SK-N-SH (cell line): ENCODE results near the gene ZBTB33. TPM values are rescaled to one million over a fixed set of nuclear protein-coding genes. Genes with fewer than 3 reads are reported as not detected.

Source experiments
- CTCF ChIA-PET: fragments of 300-600, 350-600 bp; formaldehyde crosslinking; extraction: SDS; loops from one replicate; lab custom pipeline; 2021; lab: Yijun Ruan, JAX
- POLR2A ChIA-PET: fragments of 350-600 bp; sonication (Branson Sonifier 250); formaldehyde crosslinking; extraction: SDS; loops from one replicate; lab custom pipeline; 2020; ENCODE audit warnings: antibody characterized with exemption, inconsistent platforms; lab: Yijun Ruan, JAX
- DNase-seq: peaks from one replicate; pipeline ENCODE4 v3.0.0; 2012
- H2AFZ ChIP-seq: fragments of 200-600 bp; sonication (generic); 2 replicates; pipeline ENCODE4 v1.8.1; 2016; ENCODE audit warnings: antibody characterized with exemption, mild to moderate bottlenecking, low read depth
- H3F3A ChIP-seq: fragments of 200-600 bp; sonication (generic); replicated peaks from 2 replicates; pipeline ENCODE3; 2016; ENCODE audit warnings: antibody characterized with exemption, mild to moderate bottlenecking; ENCODE audit not compliant: insufficient read depth
- H3K27ac ChIP-seq, 2 experiments: fragments of 200-500 bp in 1 of 2; fragments of 200-600 bp in 1 of 2; sonication (Bioruptor generic) in 1 of 2; sonication (generic), shearing (Covaris generic) in 1 of 2; 2 replicates each; pipeline versions ENCODE4 v1.5.1 to v1.6.1; 2014 to 2016; ENCODE audit warnings: low read depth in 2 of 2, inconsistent platforms in 1 of 2, low read length in 1 of 2, mild to moderate bottlenecking in 1 of 2, mixed read lengths in 1 of 2
- H3K27me3 ChIP-seq: fragments of 200-600 bp; sonication (generic), shearing (Covaris generic); 2 replicates; pipeline ENCODE4 v1.6.1; 2016; ENCODE audit warnings: mixed run types; ENCODE audit not compliant: insufficient read depth
- H3K36me3 ChIP-seq, 2 experiments: fragments of 200-500 bp in 1 of 2; fragments of 200-600 bp in 1 of 2; sonication (Bioruptor generic) in 1 of 2; sonication (generic) in 1 of 2; replicated peaks in 1 of 2; 2 replicates each; pipeline versions ENCODE3 to v1.5.1; 2014 to 2016; ENCODE audit warnings: low read length in 1 of 2, mild to moderate bottlenecking in 1 of 2; ENCODE audit not compliant: insufficient read depth in 2 of 2, control insufficient read depth in 1 of 2
- H3K4me1 ChIP-seq, 2 experiments: fragments of 200-500 bp in 1 of 2; fragments of 200-600 bp in 1 of 2; sonication (Bioruptor generic) in 1 of 2; sonication (generic), shearing (Covaris generic) in 1 of 2; 2 replicates each; pipeline versions ENCODE4 v1.5.1 to v1.6.1; 2014 to 2016; ENCODE audit warnings: low read depth in 1 of 2, low read length in 1 of 2, mixed run types in 1 of 2; ENCODE audit not compliant: insufficient read depth in 2 of 2, control insufficient read depth in 1 of 2
- H3K4me2 ChIP-seq: fragments of 200-600 bp; sonication (generic), shearing (Covaris generic); 2 replicates; pipeline ENCODE4 v1.6.1; 2017; ENCODE audit warnings: mixed run types
- H3K4me3 ChIP-seq, 2 experiments: fragments of 200-500 bp in 1 of 2; fragments of 200-600 bp in 1 of 2; sonication (Bioruptor generic) in 1 of 2; sonication (generic), shearing (Covaris generic) in 1 of 2; 2 replicates each; pipeline versions ENCODE4 v1.5.1 to v1.8.1; 2014 to 2016; ENCODE audit warnings: low read depth in 2 of 2, inconsistent platforms in 1 of 2, low read length in 1 of 2, mild to moderate bottlenecking in 1 of 2, mixed read lengths in 1 of 2, moderate library complexity in 1 of 2
- H3K79me2 ChIP-seq: fragments of 200-600 bp; sonication (generic); 2 replicates; pipeline ENCODE4 v1.8.1; 2017; ENCODE audit warnings: mild to moderate bottlenecking; ENCODE audit not compliant: insufficient read depth
- H3K9ac ChIP-seq: fragments of 200-600 bp; sonication (generic); 2 replicates; pipeline ENCODE4 v1.6.1; 2017; ENCODE audit warnings: mixed run types
- H3K9me2 ChIP-seq: fragments of 200-600 bp; sonication (generic); 2 replicates; pipeline ENCODE4 v1.6.1; 2017; ENCODE audit warnings: mixed run types
- H3K9me3 ChIP-seq: fragments of 200-600 bp; sonication (generic); 2 replicates; pipeline ENCODE4 v1.6.1; 2017; ENCODE audit warnings: mixed run types, mild to moderate bottlenecking, moderate library complexity
- H4K20me1 ChIP-seq: fragments of 200-600 bp; sonication (generic); 2 replicates; pipeline ENCODE4 v1.6.1; 2017; ENCODE audit warnings: mild to moderate bottlenecking, mixed run types; ENCODE audit not compliant: insufficient read depth
- ELF1 ChIP-seq: IDR thresholded peaks from 2 replicates; pipeline ENCODE4 v1.4.0; 2012
- EP300 ChIP-seq, 2 experiments: IDR thresholded peaks; 2 replicates each; pipeline versions ENCODE4 v1.4.0 to v1.6.1; 2012; ENCODE audit warnings: borderline replicate concordance in 1 of 2, low read depth in 1 of 2, low read length in 1 of 2
- FOSL2 ChIP-seq: IDR thresholded peaks from 2 replicates; pipeline ENCODE4 v1.4.0; 2012; ENCODE audit warnings: low read depth, mild to moderate bottlenecking, moderate library complexity, borderline replicate concordance
- FOXJ3 ChIP-seq: sonication (generic); formaldehyde crosslinking; IDR thresholded peaks from 2 replicates; pipeline ENCODE4 v1.5.1; 2020; ENCODE audit warnings: mild to moderate bottlenecking, missing genetic modification reagents
- GATA2 ChIP-seq: sonication (generic); formaldehyde crosslinking; IDR thresholded peaks from 2 replicates; pipeline ENCODE4 v1.5.0; 2020; ENCODE audit warnings: mild to moderate bottlenecking, missing genetic modification reagents
- JUND ChIP-seq: IDR thresholded peaks from 2 replicates; pipeline ENCODE4 v1.4.0; 2012
- NFIC ChIP-seq: IDR thresholded peaks from 2 replicates; pipeline ENCODE4 v1.4.0; 2012; ENCODE audit warnings: borderline replicate concordance
- POLR2AphosphoS5 ChIP-seq: IDR thresholded peaks from 2 replicates; pipeline ENCODE4 v1.6.1; 2012; ENCODE audit warnings: low read depth, low read length
- RCOR1 ChIP-seq: fragments of 150-350 bp; IDR thresholded peaks from 2 replicates; pipeline ENCODE4 v1.6.1; 2017; ENCODE audit warnings: antibody characterized with exemption, low read length
- RFX5 ChIP-seq: IDR thresholded peaks from 2 replicates; pipeline ENCODE4 v1.6.1; 2012; ENCODE audit warnings: mild to moderate bottlenecking, improper control_type of control experiment, low read length
- TAF1 ChIP-seq: IDR thresholded peaks from 2 replicates; pipeline ENCODE4 v1.6.1; 2012; ENCODE audit warnings: low read depth, mild to moderate bottlenecking, low read length, moderate library complexity, borderline replicate concordance
- TEAD4 ChIP-seq: IDR thresholded peaks from 2 replicates; pipeline ENCODE4 v1.4.0; 2012; ENCODE audit warnings: mild to moderate bottlenecking, borderline replicate concordance; ENCODE audit not compliant: insufficient read depth
- WGBS: methylation state at CpG from one replicate; pipeline ENCODE4 v1.1.6; 2017; ENCODE audit warnings: low lambda C conversion rate; 5-methylcytosine and 5-hydroxymethylcytosine counted together
- polyA plus RNA-seq, 3 experiments: library from polyadenylated mRNA; depleted of rRNA; stranded (reverse); fragments of >200 nt; gene quantifications; 2 replicates each; pipeline ENCODE4 v1.2.3, GENCODE V29; 2012
- TF ChIP-seq, protein P1 (sequence below): IDR thresholded peaks from 2 replicates; pipeline ENCODE4 v1.4.0; 2012; ENCODE audit warnings: low read depth
- TF ChIP-seq, protein P2 (sequence below): fragments of 150-350 bp; IDR thresholded peaks from 2 replicates; pipeline ENCODE4 v1.6.1; 2017; ENCODE audit warnings: antibody characterized with exemption, low read length, low read depth, borderline replicate concordance
- TF ChIP-seq, protein P3 (sequence below): fragments of 200-600 bp; sonication (generic); IDR thresholded peaks from 2 replicates; pipeline ENCODE4 v1.6.1; 2017; ENCODE audit warnings: antibody characterized with exemption, mild to moderate bottlenecking, moderate library complexity
- TF ChIP-seq, protein P4 (sequence below): IDR thresholded peaks from 2 replicates; pipeline ENCODE4 v1.4.0; 2012; ENCODE audit warnings: low read depth, borderline replicate concordance

ZBTB33 gene
- polyA plus RNA-seq, 1 of the 3 experiments (the other 2 are of a cell fraction), result 1.2 TPM

DNA sequence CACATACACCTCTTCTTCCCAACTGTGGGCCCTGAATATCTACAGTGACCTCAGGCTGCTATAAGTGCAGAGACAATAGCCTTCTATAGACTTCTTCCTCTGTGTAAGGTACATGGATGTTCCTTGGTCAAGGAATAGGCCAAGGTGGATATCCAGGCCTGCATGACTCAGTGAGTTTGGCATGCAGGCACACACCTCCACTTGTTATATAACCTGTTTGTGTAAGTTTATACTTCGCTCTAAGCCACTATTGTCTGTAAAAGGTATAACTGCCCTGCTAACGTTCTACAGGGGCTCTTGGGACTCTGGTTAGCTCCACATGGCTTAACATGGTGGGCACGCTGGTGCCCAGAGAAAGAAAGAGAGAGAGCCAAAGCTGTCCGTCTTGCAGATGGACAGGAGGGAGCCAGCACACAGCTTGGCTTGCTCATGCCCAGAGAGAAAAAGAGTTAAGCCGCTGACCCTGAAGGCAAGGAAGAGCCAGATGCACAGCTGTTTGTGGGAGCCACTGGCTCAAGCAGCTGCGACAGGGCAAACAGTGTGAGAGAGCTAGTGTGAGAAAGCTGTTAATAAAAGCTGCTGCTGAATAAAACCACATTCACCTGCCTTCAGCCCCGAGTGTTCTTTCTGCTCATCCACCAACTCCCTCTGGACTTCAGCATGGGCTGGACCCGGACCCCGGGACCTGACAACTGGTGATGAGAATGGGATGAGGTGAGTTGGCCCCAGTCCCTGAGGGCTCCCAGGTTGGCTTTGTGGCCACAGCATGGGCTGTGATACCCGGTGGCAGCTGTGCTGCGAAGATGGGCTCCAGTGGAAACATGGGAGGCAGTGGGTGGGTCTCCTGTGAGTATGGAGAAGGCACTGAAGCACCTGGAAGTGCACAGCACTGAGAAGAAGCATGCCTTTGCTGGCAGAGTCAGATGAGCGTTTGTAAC is 44.5 kb upstream of the ZBTB33 start:
- H3K4me1 ChIP-seq, result no peaks in the 10 kb centered on the region; a peak in 1 of 4 replicates
- H3K4me2 ChIP-seq, result no peak overlapping the region
- no peaks in the 10 kb centered on the region for H3K36me3 ChIP-seq
- H3K9ac ChIP-seq, result no peak overlapping the region
- peaks cover 4% of the 10 kb centered on the region for H3F3A ChIP-seq
- H3K27ac ChIP-seq, result no peak overlapping the region
- TF ChIP-seq EP300 (IDR thresholded peaks at IDR 0.05; ENCODE audit: borderline replicate concordance in 1 of 2, low read depth in 1 of 2, low read length in 1 of 2) (no peak), ELF1 (no peak), RCOR1 (no peak)
- H4K20me1 ChIP-seq, result no peaks in the 10 kb centered on the region
- H3K27me3 ChIP-seq, result peaks cover 8% of the 10 kb centered on the region; the same call in 1 of the 2 replicates
- ChIA-PET POLR2A (no interaction called here), CTCF (interaction anchor here (3.6 kb wide), 1 partner anchor 8 kb away, joined by 22 read pairs; no protein-coding TSS in a partner anchor)
- no peaks in the 10 kb centered on the region for H3K9me2 ChIP-seq
- DNase-seq, result no peak
- 43% methylated on average over 8 of the region's 12 CpGs for WGBS
- H2AFZ ChIP-seq, result no peak overlapping the region
- H3K79me2 ChIP-seq, result no peaks in the 10 kb centered on the region
- H3K4me3 ChIP-seq, result no peak overlapping the region
- H3K9me3 ChIP-seq, result no peaks in the 10 kb centered on the region

GRCh38 chrX:120207009-120207605 is 43.5 kb upstream of the ZBTB33 start:
- H3K79me2 ChIP-seq, result no peaks in the 10 kb centered on the region
- TF ChIP-seq, protein P1, sequence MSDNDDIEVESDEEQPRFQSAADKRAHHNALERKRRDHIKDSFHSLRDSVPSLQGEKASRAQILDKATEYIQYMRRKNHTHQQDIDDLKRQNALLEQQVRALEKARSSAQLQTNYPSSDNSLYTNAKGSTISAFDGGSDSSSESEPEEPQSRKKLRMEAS, result no peak
- TF ChIP-seq FOXJ3 (CRISPR knock-in tag) (no peak), JUND (no peak), NFIC (no peak), TAF1 (no peak), FOSL2 (no peak), TEAD4 (no peak), GATA2 (CRISPR knock-in tag) (no peak), POLR2AphosphoS5 (no peak), RFX5 (no peak)
- TF ChIP-seq, protein P2, sequence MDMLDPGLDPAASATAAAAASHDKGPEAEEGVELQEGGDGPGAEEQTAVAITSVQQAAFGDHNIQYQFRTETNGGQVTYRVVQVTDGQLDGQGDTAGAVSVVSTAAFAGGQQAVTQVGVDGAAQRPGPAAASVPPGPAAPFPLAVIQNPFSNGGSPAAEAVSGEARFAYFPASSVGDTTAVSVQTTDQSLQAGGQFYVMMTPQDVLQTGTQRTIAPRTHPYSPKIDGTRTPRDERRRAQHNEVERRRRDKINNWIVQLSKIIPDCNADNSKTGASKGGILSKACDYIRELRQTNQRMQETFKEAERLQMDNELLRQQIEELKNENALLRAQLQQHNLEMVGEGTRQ, result no peak
- TF ChIP-seq, protein P3, sequence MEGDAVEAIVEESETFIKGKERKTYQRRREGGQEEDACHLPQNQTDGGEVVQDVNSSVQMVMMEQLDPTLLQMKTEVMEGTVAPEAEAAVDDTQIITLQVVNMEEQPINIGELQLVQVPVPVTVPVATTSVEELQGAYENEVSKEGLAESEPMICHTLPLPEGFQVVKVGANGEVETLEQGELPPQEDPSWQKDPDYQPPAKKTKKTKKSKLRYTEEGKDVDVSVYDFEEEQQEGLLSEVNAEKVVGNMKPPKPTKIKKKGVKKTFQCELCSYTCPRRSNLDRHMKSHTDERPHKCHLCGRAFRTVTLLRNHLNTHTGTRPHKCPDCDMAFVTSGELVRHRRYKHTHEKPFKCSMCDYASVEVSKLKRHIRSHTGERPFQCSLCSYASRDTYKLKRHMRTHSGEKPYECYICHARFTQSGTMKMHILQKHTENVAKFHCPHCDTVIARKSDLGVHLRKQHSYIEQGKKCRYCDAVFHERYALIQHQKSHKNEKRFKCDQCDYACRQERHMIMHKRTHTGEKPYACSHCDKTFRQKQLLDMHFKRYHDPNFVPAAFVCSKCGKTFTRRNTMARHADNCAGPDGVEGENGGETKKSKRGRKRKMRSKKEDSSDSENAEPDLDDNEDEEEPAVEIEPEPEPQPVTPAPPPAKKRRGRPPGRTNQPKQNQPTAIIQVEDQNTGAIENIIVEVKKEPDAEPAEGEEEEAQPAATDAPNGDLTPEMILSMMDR, result no peak
- TF ChIP-seq, protein P4, sequence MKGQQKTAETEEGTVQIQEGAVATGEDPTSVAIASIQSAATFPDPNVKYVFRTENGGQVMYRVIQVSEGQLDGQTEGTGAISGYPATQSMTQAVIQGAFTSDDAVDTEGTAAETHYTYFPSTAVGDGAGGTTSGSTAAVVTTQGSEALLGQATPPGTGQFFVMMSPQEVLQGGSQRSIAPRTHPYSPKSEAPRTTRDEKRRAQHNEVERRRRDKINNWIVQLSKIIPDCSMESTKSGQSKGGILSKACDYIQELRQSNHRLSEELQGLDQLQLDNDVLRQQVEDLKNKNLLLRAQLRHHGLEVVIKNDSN, result no peak
- TF ChIP-seq, all 33 proteins: peak for 0
- Histone ChIP-seq H3K4me3 (no peak overlapping the region), H3F3A (peaks cover 4% of the 10 kb centered on the region), H3K27ac (no peak overlapping the region), H3K4me1 (no peaks in the 10 kb centered on the region; a peak in 1 of 4 replicates), H3K9ac (no peak overlapping the region), H3K4me2 (no peak overlapping the region), H4K20me1 (no peaks in the 10 kb centered on the region), H3K9me2 (no peaks in the 10 kb centered on the region), H3K27me3 (peaks cover 8% of the 10 kb centered on the region; the same call in 1 of the 2 replicates), H3K36me3 (no peaks in the 10 kb centered on the region), H3K9me3 (no peaks in the 10 kb centered on the region), H2AFZ (no peak overlapping the region)
- DNase-seq, result no peak
- ChIA-PET CTCF (no interaction called here), POLR2A (no interaction called here)
- WGBS, result 28% methylated on average over 7 of the region's 8 CpGs
